Measurements from ENCODE around the gene MAP2K3.
A peak's percentile ranks its signal among the peaks of the same experiment; 100 is the strongest.

Gene MAP2K3

GRCh38 chr17:21243516-21244303 is 40.8 kb upstream of the MAP2K3 start:
- Histone ChIP-seq H3K9ac (ENCODE audit: low read depth, low read length, poor library complexity) (peak overlapping the region; percentile 14), H3K4me2 (ENCODE audit: insufficient read depth, low read length, poor library complexity, severe bottlenecking) (no peak overlapping the region)
- no peak for DNase-seq (ENCODE audit: low spot score)

DNA sequence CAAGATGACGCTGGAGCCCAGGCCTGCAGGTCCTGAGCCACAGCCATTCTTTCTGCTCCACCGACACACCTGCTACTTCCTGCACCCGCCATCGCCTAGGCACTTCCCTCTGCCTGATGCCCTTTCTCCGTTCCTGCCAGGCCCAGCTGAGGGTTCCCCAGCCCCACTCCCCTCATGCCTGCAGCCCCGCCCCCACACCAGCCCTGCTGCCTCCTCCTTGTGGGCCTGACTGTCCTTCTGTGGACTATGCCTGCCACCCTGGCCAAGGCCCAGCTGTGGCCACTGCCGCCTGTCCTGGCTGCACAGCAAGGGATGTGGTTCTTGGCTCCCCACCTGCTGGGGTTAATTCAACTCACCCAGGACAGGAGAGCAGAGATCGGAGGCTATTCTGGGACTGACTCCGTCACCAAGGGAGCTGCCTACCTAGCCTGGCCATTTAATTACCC is 38.8 kb upstream of the MAP2K3 start:
- H3K4ac ChIP-seq (ENCODE audit: low read length), result no peak overlapping the region
- peak overlapping the region; percentile 78 for H3K9ac ChIP-seq (ENCODE audit: low read depth, low read length, poor library complexity)
- no peaks in the 10 kb centered on the region for H3K9me3 ChIP-seq (replicated peaks in 1 of 2; ENCODE audit: control insufficient read depth in 2 of 2, insufficient read depth in 1 of 2, low read depth in 1 of 2, low read length in 2 of 2)
- H2AK5ac ChIP-seq (ENCODE audit: low read depth, low read length), result peak overlapping the region; percentile 27
- H2BK120ac ChIP-seq (ENCODE audit: low read depth, low read length), result no peak overlapping the region
- no peak for DNase-seq (ENCODE audit: low spot score)
- peak overlapping the region; percentile 18 for H3K23ac ChIP-seq (ENCODE audit: low read depth, low read length, poor library complexity)
- no peak overlapping the region for H4K91ac ChIP-seq (ENCODE audit: low read depth, low read length, poor library complexity)
- no peak overlapping the region for H4K8ac ChIP-seq (ENCODE audit: low read depth, low read length)
- peak overlapping the region; percentile 35 for H3K18ac ChIP-seq (ENCODE audit: low read length)
- H2BK12ac ChIP-seq (ENCODE audit: low read length), result no peak overlapping the region
- no peak overlapping the region for H2BK5ac ChIP-seq (ENCODE audit: low read length)
- no peaks in the 10 kb centered on the region for H3K36me3 ChIP-seq (replicated peaks in 1 of 2; ENCODE audit: control insufficient read depth in 2 of 2, insufficient read depth in 2 of 2, low read length in 2 of 2)
- H3K4me1 ChIP-seq (ENCODE audit: control insufficient read depth in 2 of 2, insufficient read depth in 1 of 2, low read depth in 1 of 2, low read length in 2 of 2), result peaks cover 4 to 10% of the 10 kb centered on the region in 2 donors
- H2BK15ac ChIP-seq (ENCODE audit: low read length), result no peak overlapping the region
- no peak overlapping the region for H2AFZ ChIP-seq (ENCODE audit: low read length)
- H3K4me3 ChIP-seq (ENCODE audit: low read length in 2 of 2), result no peak overlapping the region
- H3K79me1 ChIP-seq (ENCODE audit: low read depth, low read length), result peaks cover 3% of the 10 kb centered on the region
- no peak overlapping the region for H3K14ac ChIP-seq (ENCODE audit: low read length)
- WGBS, 2 donors (ENCODE audit: extremely low coverage in 2 of 2, insufficient read length in 2 of 2, insufficient replicate concordance in 1 of 2), result no CpG with 5 or more reads among the region's 9 CpGs
- H3K27me3 ChIP-seq (ENCODE audit: control insufficient read depth in 3 of 3, insufficient read depth in 3 of 3, low read depth in 1 of 3, low read length in 3 of 3), result no peaks in the 10 kb centered on the region
- no peak overlapping the region for H3K27ac ChIP-seq (replicated peaks; ENCODE audit: low read length)
- no peak overlapping the region for H3K4me2 ChIP-seq (ENCODE audit: insufficient read depth, low read length, poor library complexity, severe bottlenecking)

More at GRCh38 chr17:21243516-21244303, 40.8 kb upstream of the MAP2K3 start:
- Histone ChIP-seq H3K23ac (ENCODE audit: low read depth, low read length, poor library complexity) (no peak overlapping the region), H2AK5ac (ENCODE audit: low read depth, low read length) (peak overlapping the region; percentile 18), H3K27ac (replicated peaks; ENCODE audit: low read length) (no peak overlapping the region), H3K18ac (ENCODE audit: low read length) (no peak overlapping the region), H3K79me1 (ENCODE audit: low read depth, low read length) (peaks cover 3% of the 10 kb centered on the region), H2BK5ac (ENCODE audit: low read length) (no peak overlapping the region), H2AFZ (ENCODE audit: low read length) (no peak overlapping the region), H3K9me3 (replicated peaks in 1 of 2; ENCODE audit: control insufficient read depth in 2 of 2, insufficient read depth in 1 of 2, low read depth in 1 of 2, low read length in 2 of 2) (no peaks in the 10 kb centered on the region), H2BK120ac (ENCODE audit: low read depth, low read length) (no peak overlapping the region), H4K8ac (ENCODE audit: low read depth, low read length) (no peak overlapping the region), H4K91ac (ENCODE audit: low read depth, low read length, poor library complexity) (no peak overlapping the region), H3K4ac (ENCODE audit: low read length) (no peak overlapping the region), H2BK12ac (ENCODE audit: low read length) (peak overlapping the region; percentile 69), H3K27me3 (ENCODE audit: control insufficient read depth in 3 of 3, insufficient read depth in 3 of 3, low read depth in 1 of 3, low read length in 3 of 3) (no peaks in the 10 kb centered on the region), H3K4me1 (ENCODE audit: control insufficient read depth in 2 of 2, insufficient read depth in 1 of 2, low read depth in 1 of 2, low read length in 2 of 2) (peaks cover 14 to 18% of the 10 kb centered on the region in 2 donors), H3K14ac (ENCODE audit: low read length) (no peak overlapping the region), H3K4me3 (ENCODE audit: low read length in 2 of 2) (no peak overlapping the region), H3K36me3 (replicated peaks in 1 of 2; ENCODE audit: control insufficient read depth in 2 of 2, insufficient read depth in 2 of 2, low read length in 2 of 2) (no peaks in the 10 kb centered on the region), H2BK15ac (ENCODE audit: low read length) (no peak overlapping the region)
- WGBS, 2 donors (ENCODE audit: extremely low coverage in 2 of 2, insufficient read length in 2 of 2, insufficient replicate concordance in 1 of 2), result no CpG with 5 or more reads among the region's 23 CpGs

DNA sequence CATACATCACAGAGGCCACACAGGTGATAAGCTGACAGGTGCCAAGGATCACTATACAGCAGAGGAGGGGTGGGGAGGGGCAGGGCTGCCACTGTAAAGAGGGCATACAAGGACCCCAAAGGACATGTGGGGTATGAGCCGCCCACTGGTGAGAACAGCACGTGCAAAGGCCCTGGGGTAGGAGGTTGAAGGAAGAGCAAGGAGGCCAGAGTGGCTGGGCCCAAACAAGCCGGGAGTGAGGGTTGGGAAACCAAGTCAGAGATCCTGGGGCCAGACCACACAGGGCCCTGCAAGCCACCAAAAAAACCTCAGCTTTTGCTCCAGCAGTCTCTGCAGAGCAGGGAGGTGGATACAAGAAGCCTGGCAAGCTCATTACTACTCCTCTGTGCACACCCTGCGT is 37.8 kb upstream of the MAP2K3 start:
- peak overlapping the region; percentile 88 for H4K8ac ChIP-seq (ENCODE audit: low read depth, low read length)
- H3K23ac ChIP-seq (ENCODE audit: low read depth, low read length, poor library complexity), result no peak overlapping the region
- H3K9me3 ChIP-seq (replicated peaks in 1 of 2; ENCODE audit: control insufficient read depth in 2 of 2, insufficient read depth in 1 of 2, low read depth in 1 of 2, low read length in 2 of 2), result no peaks in the 10 kb centered on the region
- H2AFZ ChIP-seq (ENCODE audit: low read length), result no peak overlapping the region
- peak overlapping the region; percentile 89 for H2AK5ac ChIP-seq (ENCODE audit: low read depth, low read length)
- peaks cover 0 to 1% (median 0%) of the 10 kb centered on the region in 3 experiments for H3K27me3 ChIP-seq (ENCODE audit: control insufficient read depth in 3 of 3, insufficient read depth in 3 of 3, low read depth in 1 of 3, low read length in 3 of 3)
- H2BK120ac ChIP-seq (ENCODE audit: low read depth, low read length), result no peak overlapping the region
- H3K4me2 ChIP-seq (ENCODE audit: insufficient read depth, low read length, poor library complexity, severe bottlenecking), result no peak overlapping the region
- H2BK12ac ChIP-seq (ENCODE audit: low read length), result no peak overlapping the region
- H3K4me1 ChIP-seq (ENCODE audit: control insufficient read depth in 2 of 2, insufficient read depth in 1 of 2, low read depth in 1 of 2, low read length in 2 of 2), result peaks cover 2 to 3% of the 10 kb centered on the region in 2 donors
- DNase-seq (ENCODE audit: low spot score), result no peak
- no peak overlapping the region for H2BK15ac ChIP-seq (ENCODE audit: low read length)
- peaks cover 3% of the 10 kb centered on the region for H3K79me1 ChIP-seq (ENCODE audit: low read depth, low read length)
- no peak overlapping the region for H3K4me3 ChIP-seq (ENCODE audit: low read length in 2 of 2)
- H3K4ac ChIP-seq (ENCODE audit: low read length), result no peak overlapping the region
- H3K18ac ChIP-seq (ENCODE audit: low read length), result no peak overlapping the region
- no peak overlapping the region for H4K91ac ChIP-seq (ENCODE audit: low read depth, low read length, poor library complexity)
- H3K27ac ChIP-seq (replicated peaks; ENCODE audit: low read length), result no peak overlapping the region
- WGBS, 2 donors (ENCODE audit: extremely low coverage in 2 of 2, insufficient read length in 2 of 2, insufficient replicate concordance in 1 of 2), result no CpG with 5 or more reads among the region's 4 CpGs
- no peak overlapping the region for H3K9ac ChIP-seq (ENCODE audit: low read depth, low read length, poor library complexity)
- no peak overlapping the region for H3K14ac ChIP-seq (ENCODE audit: low read length)
- H3K36me3 ChIP-seq (replicated peaks in 1 of 2; ENCODE audit: control insufficient read depth in 2 of 2, insufficient read depth in 2 of 2, low read length in 2 of 2), result no peaks in the 10 kb centered on the region
- H2BK5ac ChIP-seq (ENCODE audit: low read length), result peak overlapping the region; percentile 19

- Histone ChIP-seq H2BK15ac (ENCODE audit: low read length) (no peak overlapping the region), H2AK5ac (ENCODE audit: low read depth, low read length) (peak overlapping the region; percentile 47), H3K4me1 (ENCODE audit: control insufficient read depth in 2 of 2, insufficient read depth in 1 of 2, low read depth in 1 of 2, low read length in 2 of 2) (peaks cover 0 to 3% of the 10 kb centered on the region in 2 donors), H3K9ac (ENCODE audit: low read depth, low read length, poor library complexity) (peak overlapping the region; percentile 3), H3K4me3 (ENCODE audit: low read length in 2 of 2) (no peak overlapping the region), H3K9me3 (replicated peaks in 1 of 2; ENCODE audit: control insufficient read depth in 2 of 2, insufficient read depth in 1 of 2, low read depth in 1 of 2, low read length in 2 of 2) (no peaks in the 10 kb centered on the region), H3K23ac (ENCODE audit: low read depth, low read length, poor library complexity) (no peak overlapping the region), H3K27me3 (ENCODE audit: control insufficient read depth in 3 of 3, insufficient read depth in 3 of 3, low read depth in 1 of 3, low read length in 3 of 3) (peaks cover 0 to 4% (median 0%) of the 10 kb centered on the region in 3 experiments), H3K18ac (ENCODE audit: low read length) (no peak overlapping the region), H3K79me1 (ENCODE audit: low read depth, low read length) (peaks cover 3% of the 10 kb centered on the region), H4K91ac (ENCODE audit: low read depth, low read length, poor library complexity) (no peak overlapping the region), H4K8ac (ENCODE audit: low read depth, low read length) (no peak overlapping the region), H3K14ac (ENCODE audit: low read length) (no peak overlapping the region), H2BK5ac (ENCODE audit: low read length) (peak overlapping the region; percentile 19), H2BK12ac (ENCODE audit: low read length) (no peak overlapping the region), H3K4me2 (ENCODE audit: insufficient read depth, low read length, poor library complexity, severe bottlenecking) (no peak overlapping the region), H3K4ac (ENCODE audit: low read length) (no peak overlapping the region), H2BK120ac (ENCODE audit: low read depth, low read length) (no peak overlapping the region), H3K27ac (replicated peaks; ENCODE audit: low read length) (no peak overlapping the region), H3K36me3 (replicated peaks in 1 of 2; ENCODE audit: control insufficient read depth in 2 of 2, insufficient read depth in 2 of 2, low read length in 2 of 2) (no peaks in the 10 kb centered on the region), H2AFZ (ENCODE audit: low read length) (no peak overlapping the region)
- no CpG with 5 or more reads among the region's 12 CpGs for WGBS, 2 donors (ENCODE audit: extremely low coverage in 2 of 2, insufficient read length in 2 of 2, insufficient replicate concordance in 1 of 2)
- DNase-seq (ENCODE audit: low spot score), result no peak
These were observed 36.8 kb upstream of the MAP2K3 start for GRCh38 chr17:21247552-21248258.

Measured in neuronal stem cell (in vitro differentiated cells).